ENCODE results near the gene HEBP2. TPM values are rescaled to one million over a fixed set of nuclear protein-coding genes. Genes with fewer than 3 reads are reported as not detected.

Gene HEBP2
- total and polyA plus RNA-seq, 2 of the 13 experiments (the other 11 are each of a cell fraction or from before 2014, with no cell fraction given) = 16.0 to 72.8 TPM

DNA sequence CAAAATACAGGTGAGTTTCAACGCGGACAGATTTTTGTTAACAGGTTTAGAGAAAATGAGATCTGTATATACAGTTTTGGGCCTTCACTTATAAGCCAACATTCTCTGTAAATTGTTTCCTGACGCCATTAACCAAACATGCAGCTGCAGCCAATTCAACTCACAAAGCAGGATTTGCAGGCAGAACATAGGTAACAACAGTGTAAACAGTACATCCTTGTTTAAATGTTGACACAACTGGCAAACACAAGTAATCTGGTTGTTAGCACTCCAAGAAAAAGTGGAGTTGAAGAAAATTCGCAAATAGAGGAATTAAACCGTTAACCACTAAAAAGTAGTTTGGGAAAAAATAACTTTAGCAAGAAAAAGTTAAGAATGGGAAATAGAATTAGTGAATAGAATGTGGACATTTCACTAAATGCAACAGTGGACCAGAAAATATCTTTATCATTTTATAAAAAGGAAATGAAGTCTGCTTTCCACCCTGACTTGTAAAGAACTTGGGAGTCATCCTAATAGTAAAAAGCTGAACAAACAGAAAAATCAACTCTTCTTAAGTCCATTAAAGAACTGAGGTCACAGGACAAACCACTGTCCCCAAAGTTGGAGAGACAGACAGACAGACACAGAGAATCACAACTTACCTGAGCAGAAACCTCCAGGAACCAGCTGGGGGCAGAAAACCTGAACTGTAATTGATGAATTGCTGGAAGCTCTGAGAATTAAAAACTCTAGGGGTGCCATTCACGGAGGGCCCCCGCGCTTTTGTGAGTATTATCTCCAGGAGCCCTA, 16.2 kb upstream of the HEBP2 start (continued):
- TF ChIP-seq TBL1XR1 (IDR thresholded peaks at IDR 0.05; ENCODE audit: borderline replicate concordance, low read length, partially characterized antibody) (no peak), CBX2 (IDR thresholded peaks at IDR 0.05; ENCODE audit: low read depth, low read length) (no peak), CBX2 (CRISPR knock-in tag; IDR thresholded peaks at IDR 0.05; ENCODE audit: low read depth) (no peak), ZMYM2 (CRISPR knock-in tag; IDR thresholded peaks at IDR 0.05) (no peak), ZNF235 (CRISPR knock-in tag; IDR thresholded peaks at IDR 0.05; ENCODE audit: borderline replicate concordance) (no peak), ZSCAN29 (CRISPR knock-in tag; conservative IDR thresholded peaks at IDR 0.05) (0 out of 2 replicates have a peak, but pooled peaks have one; percentile 29), E2F2 (CRISPR knock-in tag; IDR thresholded peaks at IDR 0.05; ENCODE audit: borderline replicate concordance) (no peak), PCBP2 (optimal IDR thresholded peaks at IDR 0.05; ENCODE audit: low read depth, low read length, poor library complexity, severe bottlenecking) (no peak), CTCF (CRISPR knock-in tag; IDR thresholded peaks at IDR 0.05) (no peak), ZNF788 (CRISPR knock-in tag; IDR thresholded peaks at IDR 0.05; ENCODE audit: borderline replicate concordance) (no peak), NRL (CRISPR knock-in tag; IDR thresholded peaks at IDR 0.05; ENCODE audit: borderline replicate concordance) (no peak), MED1 (CRISPR knock-in tag; IDR thresholded peaks at IDR 0.05) (0 out of 2 replicates have a peak, but pooled peaks have one; percentile 22), CREM (IDR thresholded peaks at IDR 0.05) (no peak), CREM (CRISPR knock-in tag; IDR thresholded peaks at IDR 0.05) (no peak), ZNF260 (CRISPR knock-in tag; IDR thresholded peaks at IDR 0.05; ENCODE audit: borderline replicate concordance, low read depth) (no peak), ZBTB7A (CRISPR knock-in tag; IDR thresholded peaks at IDR 0.05) (no peak)
- TF ChIP-seq, protein P1, sequence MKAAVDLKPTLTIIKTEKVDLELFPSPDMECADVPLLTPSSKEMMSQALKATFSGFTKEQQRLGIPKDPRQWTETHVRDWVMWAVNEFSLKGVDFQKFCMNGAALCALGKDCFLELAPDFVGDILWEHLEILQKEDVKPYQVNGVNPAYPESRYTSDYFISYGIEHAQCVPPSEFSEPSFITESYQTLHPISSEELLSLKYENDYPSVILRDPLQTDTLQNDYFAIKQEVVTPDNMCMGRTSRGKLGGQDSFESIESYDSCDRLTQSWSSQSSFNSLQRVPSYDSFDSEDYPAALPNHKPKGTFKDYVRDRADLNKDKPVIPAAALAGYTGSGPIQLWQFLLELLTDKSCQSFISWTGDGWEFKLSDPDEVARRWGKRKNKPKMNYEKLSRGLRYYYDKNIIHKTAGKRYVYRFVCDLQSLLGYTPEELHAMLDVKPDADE (CRISPR knock-in tag; IDR thresholded peaks at IDR 0.05) = no peak
